GM18873 (cell line): ENCODE measurements around the gene CADM1.

Source experiments
- ATAC-seq: cut with Tn5 transposase; IDR thresholded peaks from one replicate; pipeline ENCODE4 v1.9.1; 2021; ENCODE audit warnings: mild to moderate bottlenecking, moderate library complexity, moderate number of reproducible peaks; ENCODE audit not compliant: unreplicated experiment, low FRiP score

CADM1 gene

DNA sequence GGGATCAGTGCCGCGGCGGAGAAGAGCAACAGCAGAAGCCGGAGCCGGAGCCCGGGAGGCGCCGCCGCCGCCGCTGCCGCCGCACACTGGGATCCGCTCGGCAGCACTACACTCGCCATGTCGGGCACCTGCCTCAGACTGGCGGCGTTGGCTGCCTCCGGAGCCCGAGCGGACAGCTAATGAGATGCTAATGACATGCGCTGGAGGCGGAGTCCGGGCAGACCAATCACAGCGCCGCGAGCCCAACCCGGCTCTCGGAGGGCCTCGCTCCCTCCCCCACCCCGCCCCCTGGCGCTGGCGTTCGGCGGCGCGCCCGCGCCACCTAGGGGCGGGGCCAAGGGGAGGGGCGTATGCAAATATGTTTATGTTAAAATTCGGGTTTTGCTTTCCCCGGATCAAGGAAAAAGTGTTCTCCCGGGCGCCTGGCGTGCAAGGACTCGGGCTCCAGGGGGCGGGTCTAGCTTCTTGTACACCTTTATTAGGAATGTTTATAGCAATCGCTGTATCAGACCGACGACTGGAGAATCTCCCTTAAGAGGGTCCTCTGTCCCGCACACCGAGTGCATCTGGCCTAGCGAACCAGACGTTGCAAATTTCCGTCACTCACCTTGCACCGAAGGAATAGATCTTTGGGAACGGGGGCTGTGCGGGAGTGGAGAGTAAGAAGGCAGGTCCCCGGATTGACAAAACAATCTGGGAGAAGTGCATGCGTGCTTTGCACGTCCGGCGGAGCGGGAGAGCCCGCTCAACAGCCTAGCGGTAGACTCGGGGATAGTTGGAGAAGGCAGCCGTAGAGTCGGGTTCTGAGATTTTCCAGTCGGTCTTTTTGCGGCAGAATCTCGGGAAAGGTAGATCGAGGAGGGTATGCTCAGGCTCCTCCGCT lies at the start of gene CADM1:
CADM1 (minus strand) TSS at position 140 of the 883 bp plus-strand sequence.
- no peak for ATAC-seq

DNA sequence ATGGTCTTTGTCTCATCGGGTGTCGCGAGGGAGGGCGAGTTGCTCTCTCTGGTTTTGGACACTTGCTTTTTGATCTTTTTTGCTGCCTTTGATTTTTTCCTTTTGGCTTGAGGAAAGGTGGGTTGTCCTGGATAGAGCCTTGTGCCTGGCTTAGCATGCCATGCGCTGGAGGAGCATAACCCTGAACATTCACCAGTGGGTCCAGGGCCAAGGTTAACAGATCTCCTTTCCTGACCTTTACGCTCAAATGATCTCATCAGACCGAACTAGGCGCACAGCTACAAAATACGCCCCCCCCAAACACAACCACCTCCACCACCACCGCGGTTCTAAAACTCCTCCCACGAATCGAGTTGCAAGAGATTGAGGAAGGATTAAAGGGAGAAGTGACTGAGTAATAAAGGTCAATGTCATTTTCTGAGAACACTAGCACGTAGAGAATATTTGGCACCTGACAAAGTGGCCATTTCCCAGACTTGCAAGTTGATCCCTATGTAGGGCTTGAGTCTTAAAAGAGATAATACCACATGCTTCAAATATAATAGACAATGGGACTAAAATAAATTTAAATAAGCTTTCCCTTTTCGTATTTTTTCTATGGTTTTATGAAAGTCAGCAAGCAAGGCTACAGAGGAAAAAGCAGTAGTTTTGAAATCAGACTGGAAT lies 48.7 kb upstream of the CADM1 start:
- ATAC-seq, result no peak

DNA sequence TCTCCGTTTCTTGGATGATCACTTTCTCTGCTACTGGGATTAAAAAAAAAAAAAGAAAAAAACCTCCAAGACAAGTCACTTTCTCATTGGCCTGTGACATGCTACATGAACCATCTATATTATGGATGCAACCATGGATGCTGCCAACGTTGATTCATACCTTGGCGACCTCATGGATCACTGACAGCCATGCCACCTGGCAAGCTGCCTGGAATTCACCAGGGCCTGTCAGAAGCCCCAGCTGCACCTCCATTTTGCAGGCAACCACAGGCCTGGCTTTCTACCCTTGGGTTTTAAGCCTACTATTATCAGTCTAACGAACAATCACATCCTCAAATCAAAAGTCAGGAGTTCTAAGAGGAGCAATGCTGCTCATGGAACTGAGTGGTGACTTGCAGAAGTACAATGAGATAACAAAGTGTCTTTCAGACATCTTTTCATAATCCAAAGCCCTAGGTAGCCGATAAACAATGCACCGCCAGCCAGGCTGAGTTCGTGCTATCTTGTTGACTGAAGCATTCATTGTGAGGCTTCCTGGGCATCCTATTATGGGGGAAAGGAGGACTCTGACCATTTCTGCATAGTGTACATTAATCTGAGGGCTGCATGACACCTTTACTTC lies 48.0 kb upstream of the CADM1 start:
- no peak for ATAC-seq

- no peak for ATAC-seq
Measured at GRCh38 chr11:115550291-115551059, 46.3 kb upstream of the CADM1 start.

DNA sequence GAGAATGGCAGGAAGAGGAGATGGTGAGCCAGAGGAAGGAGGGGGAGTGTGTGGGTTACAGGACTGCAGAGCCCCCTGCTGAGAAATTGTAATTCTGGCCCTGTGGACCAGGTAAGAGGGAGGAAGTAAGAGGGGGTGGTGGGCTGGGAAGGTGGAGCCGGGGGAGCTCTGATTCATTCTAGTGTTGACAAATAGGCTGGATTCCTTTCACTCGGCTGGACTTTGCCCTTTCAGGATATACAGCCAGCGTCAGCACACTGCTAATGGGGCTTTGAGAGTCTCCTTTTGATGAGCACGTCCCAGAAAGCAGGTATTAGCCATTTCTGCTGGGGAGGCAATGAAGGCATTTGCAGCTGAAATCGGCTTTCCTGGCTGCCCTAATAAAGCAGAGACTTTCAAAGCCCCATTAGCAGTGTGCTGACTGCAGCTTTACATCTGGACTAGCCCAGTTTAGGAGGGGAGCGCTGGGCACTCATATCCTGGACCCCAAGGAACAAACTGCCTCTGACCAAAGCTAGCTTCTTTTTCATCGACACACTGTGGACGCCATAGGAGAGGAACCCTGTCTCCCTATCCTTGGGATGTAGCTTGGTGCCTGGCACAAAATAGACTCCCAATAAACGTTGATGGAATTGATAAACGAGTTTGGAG lies 44.8 kb upstream of the CADM1 start:
- ATAC-seq, result no peak

- ATAC-seq, result no peak
Measured at GRCh38 chr11:115545581-115546210, 41.5 kb upstream of the CADM1 start.

- ATAC-seq, result no peak
Measured at GRCh38 chr11:115544422-115544948, 40.3 kb upstream of the CADM1 start.

GRCh38 chr11:115541518-115541917 lies 37.3 kb upstream of the CADM1 start:
- no peak for ATAC-seq

GRCh38 chr11:115539844-115540243 lies 35.6 kb upstream of the CADM1 start:
- no peak for ATAC-seq

DNA sequence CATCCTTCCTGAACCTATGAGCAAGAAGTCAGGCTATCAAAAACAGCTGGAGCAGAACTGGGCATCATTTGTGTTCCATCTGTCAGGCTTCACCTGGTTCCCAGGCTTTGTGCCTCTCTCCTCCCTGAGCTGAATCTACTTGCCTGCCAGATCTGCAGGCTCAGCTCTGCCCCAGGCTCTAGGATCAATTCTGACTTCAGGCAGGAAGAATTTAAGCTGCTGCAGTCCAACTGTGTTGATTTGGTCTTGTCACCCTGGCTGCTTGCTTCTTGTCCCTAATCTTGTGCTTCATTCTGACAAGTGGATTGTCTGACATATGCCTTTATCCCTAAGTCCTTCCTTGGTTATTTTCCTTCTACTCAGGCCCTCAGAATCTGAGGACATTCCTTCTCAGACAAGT lies 31.6 kb upstream of the CADM1 start:
- ATAC-seq, result no peak

GRCh38 chr11:115530752-115531151 lies 26.5 kb upstream of the CADM1 start:
- ATAC-seq, result no peak

DNA sequence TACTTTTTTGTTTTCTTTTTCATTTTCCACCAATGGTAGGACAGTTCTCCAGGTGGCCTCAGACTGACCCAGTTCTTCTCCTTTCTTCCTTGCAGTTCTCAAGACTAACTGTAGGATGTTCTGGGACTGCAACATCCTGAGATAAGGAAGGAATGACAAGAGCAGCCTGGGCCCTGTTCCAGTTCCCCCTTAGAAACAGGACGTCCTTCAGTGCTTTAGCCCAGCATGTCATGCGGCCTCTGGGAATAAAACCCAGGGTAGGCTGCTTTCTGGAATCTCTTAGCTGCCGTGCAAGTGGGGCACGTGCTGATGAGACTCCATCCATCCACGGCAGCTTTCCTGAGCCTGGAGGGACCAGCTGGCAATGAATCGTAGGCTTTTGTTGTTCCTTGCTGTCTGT lies 24.0 kb upstream of the CADM1 start:
- no peak for ATAC-seq

DNA sequence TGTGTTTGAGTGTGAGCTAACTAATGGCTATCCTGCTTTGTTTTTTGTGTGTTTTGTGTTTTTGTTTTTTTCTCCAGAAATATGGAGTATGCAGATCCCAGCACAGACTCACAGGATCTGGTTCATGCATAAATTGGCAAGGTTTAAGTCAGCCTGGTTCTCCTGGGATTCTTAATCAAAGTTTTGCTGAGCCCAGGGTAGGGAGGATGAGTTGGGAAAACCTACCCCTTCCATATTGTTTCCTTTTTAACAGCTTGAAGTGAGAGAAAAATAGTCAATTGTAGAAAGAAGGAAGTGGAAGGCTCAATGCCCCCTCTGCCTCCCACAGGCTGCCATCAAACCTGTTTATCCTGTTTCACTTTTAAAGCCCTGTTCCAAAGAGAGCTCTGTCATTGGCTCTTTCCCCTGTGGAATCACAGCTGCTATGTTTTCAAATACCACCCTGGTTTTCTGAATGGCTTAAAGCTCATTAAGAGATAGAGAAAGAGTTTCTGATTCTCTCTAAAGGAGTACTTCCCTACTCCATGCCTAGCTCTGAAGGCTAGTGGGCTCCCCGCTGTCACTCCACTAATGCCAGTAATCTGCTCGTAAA lies 23.4 kb upstream of the CADM1 start:
- no peak for ATAC-seq

- no peak for ATAC-seq
Measured at GRCh38 chr11:115525531-115526006, 21.4 kb upstream of the CADM1 start.

DNA sequence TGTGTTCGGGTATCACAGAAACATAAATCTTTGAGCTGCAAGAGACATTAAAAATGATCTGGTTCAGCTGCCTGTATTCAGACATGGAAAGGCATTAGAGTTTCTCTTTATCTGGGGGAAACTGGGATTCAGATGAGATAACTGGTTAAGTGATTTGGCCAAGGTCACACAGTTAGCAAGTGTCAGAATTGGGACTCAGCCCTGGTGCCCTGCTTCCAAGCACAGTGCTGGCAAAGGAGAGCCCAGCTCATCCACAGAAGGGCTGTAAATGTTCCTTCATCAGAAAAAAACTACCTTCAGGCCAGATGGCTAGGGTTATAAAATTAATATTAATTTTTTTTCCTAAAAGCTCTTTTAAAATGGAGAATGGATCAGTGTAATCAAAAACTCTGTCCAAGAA lies 20.4 kb upstream of the CADM1 start:
- no peak for ATAC-seq

GRCh38 chr11:115523727-115524399 lies 19.6 kb upstream of the CADM1 start:
- ATAC-seq, result no peak

DNA sequence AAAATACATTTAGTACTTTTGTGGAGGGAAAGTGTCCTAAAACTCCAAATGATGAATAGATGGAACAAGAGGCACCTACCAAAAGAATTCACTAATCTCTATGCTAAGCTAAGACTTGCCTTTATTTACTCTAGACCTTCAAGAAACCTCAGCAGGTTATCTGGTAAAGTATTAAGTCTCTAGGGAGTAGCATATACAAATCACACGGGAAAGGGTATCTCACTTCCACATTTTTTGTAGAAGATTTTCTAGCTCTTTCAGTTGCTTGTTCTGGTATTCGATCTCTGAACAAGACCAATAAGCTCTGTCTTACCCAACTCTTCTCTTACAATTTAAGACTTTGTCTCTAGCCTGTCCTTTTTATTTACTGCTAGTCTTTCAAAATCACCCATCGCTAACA lies 18.1 kb upstream of the CADM1 start:
- ATAC-seq, result no peak

DNA sequence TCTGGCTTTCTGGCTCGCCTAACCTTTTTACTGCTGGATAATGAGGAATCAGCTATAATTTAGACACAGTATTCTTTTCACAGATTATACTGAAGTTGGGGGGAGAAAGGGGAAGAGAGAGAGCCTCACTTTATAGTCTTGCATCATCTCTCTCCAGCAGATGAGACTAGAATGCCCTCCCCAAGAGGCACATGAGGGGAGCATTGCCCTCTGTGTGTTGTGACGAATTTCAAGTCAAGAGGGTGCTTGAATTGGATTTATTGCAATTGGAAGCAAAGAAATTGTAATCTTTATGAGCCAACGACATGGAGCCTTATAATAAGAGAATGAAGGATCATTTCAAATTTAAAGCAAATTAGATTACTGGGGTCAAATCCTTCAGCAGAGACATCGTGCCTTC lies 17.6 kb upstream of the CADM1 start:
- ATAC-seq, result no peak
